MCF 10A (cell line): Measurements from ENCODE around the gene WDR54. TPM values are rescaled to one million over a fixed set of nuclear protein-coding genes. Genes with fewer than 3 reads are reported as not detected.
A peak's percentile ranks its signal among the peaks of the same experiment; 100 is the strongest.

Source experiments
- BruUV-seq: library from RNA; stranded (reverse); fragments of 400-500 nt; replicated peaks from 2 replicates; lab custom pipeline; 2021; lab: Mats Ljungman, UMichigan
- CTCF ChIA-PET: fragments of 300-600 bp; sonication (Branson Sonifier 250); formaldehyde crosslinking; extraction: SDS; loops from one replicate; lab custom pipeline; 2021; ENCODE audit warnings: antibody characterized with exemption, inconsistent platforms; lab: Yijun Ruan, JAX
- POLR2A ChIA-PET: fragments of 300-600, 350-650 bp; sonication (Branson Sonifier 250); formaldehyde crosslinking; extraction: SDS; loops from one replicate; lab custom pipeline; 2020; ENCODE audit warnings: antibody characterized with exemption, inconsistent platforms; lab: Yijun Ruan, JAX
- DNase-seq: peaks from one replicate; pipeline ENCODE4 v3.0.0-alpha.2; 2018; ENCODE audit not compliant: unreplicated experiment
- H3K27ac Mint-ChIP-seq: one replicate; pipeline ENCODE4 v1.8.0; 2022; ENCODE audit warnings: mild to moderate bottlenecking, low read depth, mixed read lengths; ENCODE audit not compliant: unreplicated experiment
- H3K27me3 Mint-ChIP-seq: one replicate; pipeline ENCODE4 v1.8.0; 2022; ENCODE audit warnings: mixed read lengths; ENCODE audit not compliant: insufficient read depth, unreplicated experiment
- H3K36me3 Mint-ChIP-seq: one replicate; pipeline ENCODE4 v1.8.0; 2022; ENCODE audit warnings: mild to moderate bottlenecking, moderate library complexity, mixed read lengths; ENCODE audit not compliant: insufficient read depth, unreplicated experiment
- H3K4me1 Mint-ChIP-seq: one replicate; pipeline ENCODE4 v1.8.0; 2022; ENCODE audit warnings: mixed read lengths; ENCODE audit not compliant: insufficient read depth, unreplicated experiment
- H3K4me3 Mint-ChIP-seq: one replicate; pipeline ENCODE4 v1.8.0; 2022; ENCODE audit warnings: mild to moderate bottlenecking, moderate library complexity, mixed read lengths; ENCODE audit not compliant: unreplicated experiment
- H3K9me3 Mint-ChIP-seq: one replicate; pipeline ENCODE4 v1.8.0; 2022; ENCODE audit warnings: mixed read lengths; ENCODE audit not compliant: unreplicated experiment
- intact Hi-C: fragments of 100-400 bp; cut with micrococcal nuclease; formaldehyde crosslinking; loops from 2 replicates; pipeline ENCODE4 v1.14.1; 2022
- total RNA-seq: library from RNA; stranded (reverse); gene quantifications from 2 replicates; pipeline ENCODE4 v1.2.3, GENCODE V29; 2022
- TF ChIP-seq, protein P1 (sequence below): fragments of 200-600 bp; IDR thresholded peaks from one replicate; pipeline ENCODE4 v1.8.0; 2022; ENCODE audit warnings: antibody characterized with exemption, mild to moderate bottlenecking; ENCODE audit not compliant: unreplicated experiment

The WDR54 gene
- total RNA-seq, 1 experiment from 2014 or later = 19.9 TPM

DNA sequence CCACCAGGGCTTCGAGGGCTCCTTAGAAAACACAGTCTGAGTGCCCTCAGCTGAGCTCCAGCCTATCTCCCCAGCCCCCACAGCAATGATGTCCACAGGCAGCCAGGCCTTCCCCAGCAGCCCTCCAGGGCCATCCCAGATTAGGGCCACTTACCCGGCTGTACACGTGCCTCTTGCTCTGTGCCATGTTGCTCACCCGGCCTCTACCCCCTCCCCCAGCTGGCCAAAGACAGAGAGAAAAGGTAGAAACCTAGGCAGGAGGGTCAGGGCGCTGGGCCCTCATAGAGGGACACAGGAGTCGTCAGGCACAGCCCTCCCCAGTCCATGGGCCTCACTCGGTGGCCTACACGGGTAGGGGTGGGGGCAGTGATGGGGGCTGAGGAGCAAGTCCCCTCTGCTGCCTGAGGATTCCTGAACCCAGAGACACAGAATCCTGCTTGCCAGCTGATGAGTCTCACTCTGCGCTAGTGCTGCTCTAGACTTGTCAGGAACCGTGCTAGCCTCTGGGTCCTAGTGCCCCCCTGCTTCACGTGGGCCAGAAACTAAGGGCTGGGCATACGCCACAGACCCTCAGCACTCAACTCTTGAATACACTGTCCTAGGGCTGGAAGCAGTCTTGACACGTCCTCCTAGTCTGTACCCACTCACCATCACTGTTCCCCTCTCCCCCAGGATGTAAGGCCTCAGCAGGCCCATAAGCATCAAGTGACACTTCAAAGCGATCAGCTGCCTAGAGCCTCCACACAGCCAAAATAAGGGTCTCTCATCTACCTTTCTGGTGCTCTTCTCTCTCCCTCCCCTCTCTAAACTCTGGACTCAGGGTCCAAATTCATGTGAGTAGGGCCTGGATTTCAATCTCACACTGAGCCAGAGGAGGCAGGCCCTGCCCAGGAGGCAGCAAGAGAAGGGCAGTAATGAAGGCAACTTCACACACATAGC is 41.4 kb upstream of the WDR54 start, which contains the start of gene DCTN1:
Gene DCTN1, minus strand, starts transcription at position 461 of the 939 bp plus-strand sequence. Its CDS starts 274 bp downstream, at position 187.
- TSS peak; percentile 19 for BruUV-seq
- DNase-seq = peak; percentile 52
- POLR2A ChIA-PET = interaction anchor here (0.7 to 1.6 kb wide), 2 partner anchors 9 to 11 kb away, joined by 3 to 4 read pairs; no protein-coding TSS in a partner anchor
- Mint-ChIP-seq H3K4me1 (peaks cover 34% of the 10 kb centered on the region), H3K4me3 (peak within 1 kb of the TSS; percentile 43), H3K27me3 (no peaks in the 10 kb centered on the region), H3K9me3 (no peaks in the 10 kb centered on the region), H3K27ac (no peak within 1 kb of the TSS), H3K36me3 (peaks cover 20% of the 10 kb centered on the region)
- CTCF ChIA-PET = interaction anchor here (0.6 to 2.4 kb wide), 6 partner anchors 12 to 553 kb away, joined by 3 to 13 read pairs (median 4); no protein-coding TSS in a partner anchor
- intact Hi-C loops = no loop called here
- TF ChIP-seq, protein P1, sequence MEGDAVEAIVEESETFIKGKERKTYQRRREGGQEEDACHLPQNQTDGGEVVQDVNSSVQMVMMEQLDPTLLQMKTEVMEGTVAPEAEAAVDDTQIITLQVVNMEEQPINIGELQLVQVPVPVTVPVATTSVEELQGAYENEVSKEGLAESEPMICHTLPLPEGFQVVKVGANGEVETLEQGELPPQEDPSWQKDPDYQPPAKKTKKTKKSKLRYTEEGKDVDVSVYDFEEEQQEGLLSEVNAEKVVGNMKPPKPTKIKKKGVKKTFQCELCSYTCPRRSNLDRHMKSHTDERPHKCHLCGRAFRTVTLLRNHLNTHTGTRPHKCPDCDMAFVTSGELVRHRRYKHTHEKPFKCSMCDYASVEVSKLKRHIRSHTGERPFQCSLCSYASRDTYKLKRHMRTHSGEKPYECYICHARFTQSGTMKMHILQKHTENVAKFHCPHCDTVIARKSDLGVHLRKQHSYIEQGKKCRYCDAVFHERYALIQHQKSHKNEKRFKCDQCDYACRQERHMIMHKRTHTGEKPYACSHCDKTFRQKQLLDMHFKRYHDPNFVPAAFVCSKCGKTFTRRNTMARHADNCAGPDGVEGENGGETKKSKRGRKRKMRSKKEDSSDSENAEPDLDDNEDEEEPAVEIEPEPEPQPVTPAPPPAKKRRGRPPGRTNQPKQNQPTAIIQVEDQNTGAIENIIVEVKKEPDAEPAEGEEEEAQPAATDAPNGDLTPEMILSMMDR = no peak

DNA sequence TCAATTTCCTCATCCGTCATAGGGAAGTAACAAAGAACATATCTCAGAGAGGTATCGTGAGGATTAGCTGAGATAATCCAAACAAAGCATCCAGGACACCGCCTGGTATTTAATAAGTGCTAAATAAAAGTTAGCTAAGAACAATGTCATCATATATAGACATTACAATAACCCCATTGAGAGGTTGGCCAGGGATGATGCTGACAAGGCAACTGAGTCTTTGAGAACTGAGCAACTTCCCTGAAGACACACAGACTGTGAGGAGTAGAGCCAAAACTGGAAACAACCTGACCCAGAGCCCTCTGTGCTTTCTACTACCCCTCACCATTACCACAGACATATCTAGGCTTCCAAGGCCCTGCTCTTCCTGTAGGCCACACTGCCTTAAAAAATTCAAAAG is 39.8 kb upstream of the WDR54 start:
- H3K4me3 Mint-ChIP-seq = no peak overlapping the region
- H3K4me1 Mint-ChIP-seq = peaks cover 34% of the 10 kb centered on the region
- no peaks in the 10 kb centered on the region for H3K27me3 Mint-ChIP-seq
- DNase-seq = no peak
- ChIA-PET POLR2A (interaction anchor here (1.3 kb wide), 1 partner anchor 9 kb away, joined by 6 read pairs; no protein-coding TSS in a partner anchor), CTCF (interaction anchor here (0.7 to 1.7 kb wide), 6 partner anchors 9 to 205 kb away, joined by 3 to 12 read pairs (median 4); no protein-coding TSS in a partner anchor)
- H3K36me3 Mint-ChIP-seq = peaks cover 17% of the 10 kb centered on the region
- H3K9me3 Mint-ChIP-seq = no peaks in the 10 kb centered on the region
- intact Hi-C loops = no loop called here
- no peak overlapping the region for H3K27ac Mint-ChIP-seq
- TF ChIP-seq, protein P1 = no peak
- no TSS peak for BruUV-seq

DNA sequence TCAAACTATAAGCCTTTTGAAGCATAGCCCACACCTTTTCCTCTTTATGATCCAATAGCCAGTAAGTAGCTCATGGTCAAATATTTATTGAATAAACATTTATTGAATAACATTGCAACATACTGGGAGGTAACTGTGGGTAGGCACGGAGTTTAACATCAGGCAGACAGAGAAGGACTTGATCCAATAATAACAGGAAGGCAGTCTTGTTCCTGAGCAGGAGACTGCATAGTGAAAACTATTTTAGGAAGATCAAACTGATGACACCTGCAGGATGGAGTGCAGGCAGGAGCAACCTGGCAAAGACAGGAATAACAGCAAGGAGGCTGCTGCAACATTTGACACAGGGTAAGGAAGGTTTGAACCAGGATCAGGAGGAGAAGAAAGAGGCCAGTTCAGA is 38.3 kb upstream of the WDR54 start:
- Mint-ChIP-seq H3K27me3 (no peaks in the 10 kb centered on the region), H3K4me1 (peaks cover 34% of the 10 kb centered on the region), H3K27ac (peak overlapping the region; percentile 1), H3K36me3 (peaks cover 5% of the 10 kb centered on the region), H3K9me3 (no peaks in the 10 kb centered on the region), H3K4me3 (no peak overlapping the region)
- no TSS peak for BruUV-seq
- TF ChIP-seq, protein P1 = no peak
- intact Hi-C loops = no loop called here
- ChIA-PET CTCF (interaction anchor here (0.8 kb wide), 2 partner anchors 8 to 18 kb away, joined by 3 to 6 read pairs; no protein-coding TSS in a partner anchor), POLR2A (interaction anchor here (0.6 kb wide), 1 partner anchor 37 kb away, joined by 4 read pairs; no protein-coding TSS in a partner anchor)
- peak; percentile 66 for DNase-seq

DNA sequence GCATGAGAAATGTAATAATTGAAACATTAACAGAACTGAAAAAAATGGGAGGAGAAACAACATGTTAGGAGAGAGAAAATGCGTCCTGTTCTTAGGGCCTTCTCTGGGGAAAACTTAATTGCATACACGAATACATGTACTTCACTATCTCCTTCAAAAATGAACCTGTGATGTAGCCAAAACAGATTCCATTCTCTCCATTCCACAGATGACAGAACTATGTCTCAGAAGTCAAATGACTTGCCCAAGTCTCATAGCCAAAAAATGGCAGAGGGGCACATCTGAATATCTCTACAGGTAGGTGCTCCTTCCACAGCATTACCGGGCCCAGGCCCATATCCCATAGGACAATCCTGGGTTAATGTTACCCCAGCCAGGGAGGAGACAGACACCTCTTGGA is 37.5 kb upstream of the WDR54 start:
- ChIA-PET CTCF (interaction anchor here (1.5 kb wide), 1 partner anchor 49 kb away, joined by 4 read pairs; no protein-coding TSS in a partner anchor), POLR2A (no interaction called here)
- TF ChIP-seq, protein P1 = no peak
- H3K9me3 Mint-ChIP-seq = no peaks in the 10 kb centered on the region
- intact Hi-C loops = no loop called here
- no peak overlapping the region for H3K4me3 Mint-ChIP-seq
- peaks cover under 1% of the 10 kb centered on the region for H3K36me3 Mint-ChIP-seq
- peaks cover 34% of the 10 kb centered on the region for H3K4me1 Mint-ChIP-seq
- H3K27me3 Mint-ChIP-seq = no peaks in the 10 kb centered on the region
- BruUV-seq = no TSS peak
- no peak overlapping the region for H3K27ac Mint-ChIP-seq
- DNase-seq = no peak
